DND-41 (cell line): ENCODE data around the gene DYNLRB1.

Source experiments
- CTCF ChIP-seq: IDR thresholded peaks from 2 replicates; pipeline ENCODE4 v1.5.1; 2012; ENCODE audit warnings: borderline replicate concordance, low read length, moderate library complexity, mild to moderate bottlenecking; ENCODE audit not compliant: poor library complexity, severe bottlenecking; ENCODE audit errors: extremely low read depth
- EZH2 ChIP-seq: IDR thresholded peaks from 3 replicates; pipeline ENCODE4 v1.6.1; 2012; ENCODE audit warnings: borderline replicate concordance, low read depth, mild to moderate bottlenecking, moderate library complexity, low read length, inconsistent platforms; ENCODE audit not compliant: severe bottlenecking

DNA sequence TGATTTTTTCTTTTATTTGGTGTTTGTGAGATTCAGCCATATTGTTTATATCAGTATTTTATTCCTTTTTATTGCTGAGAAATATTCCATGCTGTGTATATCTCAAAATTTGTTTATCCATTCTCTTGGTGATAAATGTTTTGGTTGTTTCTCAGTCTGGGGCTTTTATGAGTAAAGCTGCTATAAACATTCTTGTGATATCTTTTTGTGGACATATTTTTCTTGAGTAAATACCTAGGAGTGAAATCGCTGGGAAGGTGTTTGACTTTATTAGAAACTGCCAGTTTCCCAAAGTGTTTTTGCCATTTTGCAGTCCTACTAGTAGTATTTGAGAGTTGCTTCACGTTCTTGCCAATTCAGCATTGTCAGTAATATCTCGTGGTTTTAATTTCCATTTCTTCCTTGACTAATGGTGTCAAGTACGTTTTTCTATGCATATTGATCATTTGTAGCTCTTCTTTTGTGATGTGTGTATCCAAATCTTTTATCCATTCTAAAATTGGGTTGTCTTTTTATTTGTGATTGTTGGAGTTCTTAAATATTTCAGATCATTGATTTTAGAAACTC is 31.1 kb upstream of the DYNLRB1 start:
- TF ChIP-seq CTCF (no peak), EZH2 (no peak)
